Activated CD4-positive, alpha-beta T cell treated with anti-CD3 and anti-CD28 coated beads, Interleukin-2, amount 50 U/mL, for 4 hours (primary cell): ENCODE results near the gene NOP14.

Experiments
- DNase-seq, 2 experiments: peaks; one replicate each; pipeline ENCODE4 v3.0.0-alpha.2; 2020

Gene NOP14

GRCh38 chr4:2908686-2909085, 54.5 kb downstream of the NOP14 start:
- no peak for DNase-seq

GRCh38 chr4:2907706-2908293, 55.4 kb downstream of the NOP14 start:
- no peak for DNase-seq

GRCh38 chr4:2907226-2907625, 56.0 kb downstream of the NOP14 start:
- DNase-seq: no peak

- DNase-seq: no peak
These were observed 57.0 kb downstream of the NOP14 start for GRCh38 chr4:2906218-2906617.

- no peak for DNase-seq
These were observed 57.7 kb downstream of the NOP14 start for GRCh38 chr4:2905544-2905943.

- DNase-seq: no peak
These were observed 61.1 kb downstream of the NOP14 start for GRCh38 chr4:2902126-2902525.

GRCh38 chr4:2901186-2901585, 62.0 kb downstream of the NOP14 start:
- no peak for DNase-seq

GRCh38 chr4:2900741-2901140, 62.5 kb downstream of the NOP14 start:
- no peak for DNase-seq

- DNase-seq: no peak
These were observed 65.2 kb downstream of the NOP14 start for GRCh38 chr4:2898001-2898400.

GRCh38 chr4:2893772-2894171, 69.4 kb downstream of the NOP14 start:
- DNase-seq: no peak

GRCh38 chr4:2891294-2891693, 71.9 kb downstream of the NOP14 start:
- DNase-seq: no peak

- no peak for DNase-seq
These were observed 74.3 kb downstream of the NOP14 start for GRCh38 chr4:2888886-2889285.
